Mammary epithelial cell (primary cell): ENCODE measurements around the gene STRIP2.

Experiments
- CTCF ChIP-seq, 2 donors: IDR thresholded peaks in 1 of 2; conservative IDR thresholded peaks in 1 of 2; 2 replicates each; pipeline ENCODE4 v1.5.1; 2011 to 2012; ENCODE audit warnings: inconsistent platforms in 2 of 2, low read length in 2 of 2, mild to moderate bottlenecking in 2 of 2, control low read depth in 1 of 2, low read depth in 1 of 2; ENCODE audit not compliant: insufficient read depth in 1 of 2; ENCODE audit errors: extremely low read depth in 1 of 2
- EZH2 ChIP-seq: IDR thresholded peaks from 2 replicates; pipeline ENCODE4 v1.6.1; 2012; ENCODE audit warnings: low read length, inconsistent platforms, borderline replicate concordance

GRCh38 chr7:129499999-129500398 lies 65.8 kb downstream of the STRIP2 start:
- TF ChIP-seq EZH2 = no peak
- no peak for TF ChIP-seq CTCF (conservative IDR thresholded peaks at IDR 0.05 in 1 of 2, IDR thresholded peaks at IDR 0.05 in 1 of 2; ENCODE audit: extremely low read depth in 1 of 2, insufficient read depth in 1 of 2, low read depth in 1 of 2, low read length in 2 of 2)
